Measurements from ENCODE around the gene IL1RAPL1.

Gene IL1RAPL1

DNA sequence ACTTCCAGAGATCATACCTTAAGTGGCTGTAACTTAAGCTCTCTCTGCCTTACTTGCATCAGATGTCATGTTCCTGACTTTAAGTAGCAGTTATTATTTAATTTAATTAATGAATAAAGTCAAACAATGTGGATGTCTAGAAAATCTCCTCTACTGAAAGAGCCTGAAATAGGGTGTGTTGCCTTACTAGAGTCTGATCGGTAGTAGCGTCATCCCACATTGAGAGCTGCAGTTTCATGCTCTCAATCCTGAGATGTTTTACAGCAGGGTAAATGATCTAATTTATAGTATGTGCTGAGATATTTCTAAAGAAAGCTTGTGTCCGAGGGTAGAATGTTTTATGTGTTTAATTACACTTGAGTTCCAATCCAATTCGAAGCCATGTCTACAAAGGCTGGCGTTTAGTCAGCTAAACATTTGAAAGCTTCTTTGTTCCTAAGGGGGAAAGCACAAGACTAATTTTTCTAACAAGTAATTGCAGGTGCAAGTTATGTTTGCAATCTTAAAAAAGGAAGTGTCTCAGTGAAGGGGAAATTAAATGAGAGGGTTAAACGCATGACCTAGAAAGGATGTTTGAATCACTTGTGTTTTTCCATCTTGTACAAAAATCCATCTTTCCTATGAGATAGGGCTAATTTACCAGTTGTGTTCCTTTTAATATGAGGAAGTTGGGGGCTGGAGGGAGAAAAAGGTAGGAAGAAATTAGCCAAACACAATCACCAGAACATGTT is 1237.1 kb downstream of the IL1RAPL1 start:
- DNase-seq, result no peak

DNA sequence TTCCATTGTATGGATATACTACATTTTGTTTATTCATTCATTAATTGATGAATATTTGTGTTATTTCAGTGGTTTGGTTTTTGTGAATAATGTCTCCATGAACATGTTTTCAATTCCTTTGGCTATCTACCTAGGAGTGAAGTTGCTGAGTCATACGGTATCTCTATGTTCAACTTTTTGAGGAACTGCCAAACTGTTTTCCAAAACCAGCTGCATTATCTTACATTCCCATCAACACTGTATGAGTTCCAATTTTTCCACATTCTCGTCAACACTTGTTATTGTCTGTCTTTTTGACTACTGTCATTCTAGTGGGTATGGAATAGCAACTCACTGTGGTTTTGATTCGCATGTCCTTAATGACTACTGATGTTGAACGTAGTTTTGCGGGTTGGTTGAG is 1239.5 kb downstream of the IL1RAPL1 start:
- no peak for DNase-seq

DNA sequence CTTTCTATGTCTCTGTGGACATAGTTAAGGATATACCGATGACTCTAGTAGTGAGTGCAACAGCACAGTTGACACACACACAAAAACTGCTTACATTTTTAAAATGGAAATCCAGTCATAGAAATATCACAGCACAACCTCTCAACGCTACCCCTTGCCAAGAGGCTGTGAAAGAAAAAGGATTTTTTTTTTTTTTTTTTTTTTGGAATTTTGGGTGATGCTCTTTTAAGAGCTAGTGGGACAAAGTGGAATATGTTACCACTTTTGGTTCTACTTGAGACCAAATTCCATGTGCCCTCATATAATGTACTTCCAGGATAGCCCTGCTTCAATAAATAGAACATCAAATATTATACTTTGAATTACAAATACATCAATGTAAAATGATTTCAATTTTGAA is 1247.1 kb downstream of the IL1RAPL1 start:
- DNase-seq, result no peak

DNA sequence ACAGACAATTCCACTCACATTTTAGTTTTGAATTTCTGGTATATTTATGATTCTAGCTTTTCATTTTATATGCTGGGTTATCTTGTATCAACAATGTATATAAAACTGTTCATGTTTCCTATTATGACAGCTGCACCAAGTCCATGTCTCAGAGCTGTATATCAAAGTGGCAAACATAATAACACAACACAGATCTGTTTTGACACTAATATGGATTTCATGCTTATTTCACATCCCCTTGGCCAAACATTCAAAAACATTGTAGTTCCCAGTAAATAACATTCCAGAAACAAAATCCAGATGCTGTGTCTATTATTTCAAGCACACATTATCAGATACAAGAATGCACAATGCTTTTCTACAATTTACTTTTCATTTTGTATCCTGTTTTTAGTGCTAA is 1247.5 kb downstream of the IL1RAPL1 start:
- no peak for DNase-seq

DNA sequence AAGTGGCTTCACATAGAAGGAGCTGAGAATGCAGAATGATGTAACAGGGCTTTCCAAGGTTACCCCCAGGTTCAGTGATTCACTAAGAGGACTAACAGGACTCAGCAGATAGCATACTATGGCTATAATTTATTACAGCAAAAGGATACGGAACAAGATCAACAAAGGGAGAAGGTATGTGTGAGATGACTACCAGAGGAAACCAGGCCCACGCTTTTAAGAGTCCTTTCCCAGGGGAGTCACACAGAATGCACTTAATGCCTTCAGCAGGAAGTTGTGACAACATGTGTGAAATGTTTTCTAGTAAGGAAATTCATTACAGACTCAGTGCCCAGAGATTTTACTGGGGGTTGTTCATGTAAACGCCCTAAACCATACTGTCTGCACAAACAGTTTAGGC is 1254.5 kb downstream of the IL1RAPL1 start:
- no peak for DNase-seq

DNA sequence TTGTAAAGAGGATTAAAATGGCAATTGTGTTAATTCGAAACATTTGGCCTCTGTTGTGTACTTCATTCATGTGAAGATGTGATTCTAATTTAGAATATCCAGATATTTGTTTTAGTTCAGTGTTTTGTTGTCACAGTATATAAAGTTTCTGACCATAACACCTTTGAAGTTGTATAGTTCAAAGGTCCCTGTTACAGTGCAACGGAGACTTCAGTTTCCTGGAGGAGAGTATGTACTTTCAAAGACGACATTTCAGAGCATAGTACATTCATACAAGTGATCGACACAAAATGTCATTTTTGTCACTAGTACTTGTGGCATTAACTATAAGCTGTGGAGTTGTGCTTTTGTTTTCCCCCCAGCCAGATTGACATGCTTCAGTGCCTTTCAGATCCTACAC is 1255.3 kb downstream of the IL1RAPL1 start:
- no peak for DNase-seq

DNA sequence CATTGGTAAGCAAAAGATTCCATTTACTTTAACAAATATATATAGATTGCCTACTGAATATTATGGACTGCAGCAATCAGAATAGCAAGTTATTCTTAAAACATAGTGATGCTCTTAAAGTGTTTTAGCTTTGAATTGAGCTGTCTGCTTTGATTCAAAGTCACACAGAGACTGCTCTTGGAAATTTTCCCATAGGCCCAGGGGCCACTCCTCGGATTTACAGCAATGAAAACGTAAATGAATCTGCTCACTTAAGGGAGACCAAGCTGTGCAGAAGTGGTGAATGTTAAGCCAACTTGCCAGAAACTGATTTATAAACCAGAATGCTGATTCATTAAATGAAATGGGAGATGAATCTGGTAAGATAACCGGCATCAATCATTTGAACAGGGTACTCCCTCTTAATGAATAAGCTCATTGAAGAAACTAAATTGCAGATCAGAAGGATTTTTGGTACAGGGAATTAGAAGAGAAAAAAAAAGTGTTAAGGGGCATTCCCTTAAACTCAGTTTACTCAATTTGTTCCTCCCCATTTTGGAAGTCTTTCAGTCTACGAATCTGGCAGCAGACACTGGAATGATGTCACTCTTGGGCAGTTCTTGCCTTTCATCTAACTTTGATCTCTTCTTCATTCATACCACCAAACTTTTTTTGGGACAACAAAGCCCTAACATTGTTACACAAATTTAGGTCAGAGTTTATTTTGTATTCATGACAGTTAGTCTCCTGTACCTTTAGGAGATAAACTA is 1264.8 kb downstream of the IL1RAPL1 start:
- no peak for DNase-seq

DNA sequence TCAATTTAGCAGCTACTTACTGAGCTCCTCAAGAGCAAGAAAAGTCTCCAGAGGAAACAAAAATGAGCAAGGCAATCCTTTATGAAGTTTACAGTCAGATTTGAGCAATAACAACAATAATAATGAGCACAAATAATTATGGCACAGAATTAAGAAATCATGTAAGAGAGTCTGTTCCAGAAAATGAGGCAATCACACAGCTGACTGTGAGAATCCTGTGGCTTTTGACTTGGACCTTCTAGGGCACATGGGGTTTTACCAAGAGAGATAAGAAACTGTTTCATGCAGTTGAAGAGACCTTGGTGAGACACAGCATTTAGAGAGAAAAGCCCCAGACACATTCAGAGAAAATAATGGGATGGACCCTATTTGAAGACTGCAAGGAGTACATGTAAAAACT is 1265.5 kb downstream of the IL1RAPL1 start:
- DNase-seq, result no peak

DNA sequence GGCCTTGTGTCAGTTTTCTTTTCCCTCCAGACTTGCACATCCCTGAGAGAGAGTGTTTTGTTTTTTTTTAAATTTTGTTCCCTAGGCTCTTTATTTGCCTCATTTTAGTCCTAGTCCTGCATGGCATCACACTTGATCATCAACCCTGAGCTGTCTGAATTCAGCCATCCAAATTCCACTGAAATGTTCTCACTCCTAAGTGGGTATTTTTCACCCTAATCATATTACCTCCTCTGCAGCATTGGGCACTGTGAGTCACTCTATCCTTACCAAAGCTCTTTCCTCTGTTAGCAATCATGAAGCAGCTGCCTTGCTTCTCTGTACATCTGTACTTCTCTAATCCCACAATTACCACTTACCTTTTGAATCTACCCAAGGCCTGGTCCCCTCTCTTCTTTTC is 1271.5 kb downstream of the IL1RAPL1 start:
- DNase-seq, result no peak

DNA sequence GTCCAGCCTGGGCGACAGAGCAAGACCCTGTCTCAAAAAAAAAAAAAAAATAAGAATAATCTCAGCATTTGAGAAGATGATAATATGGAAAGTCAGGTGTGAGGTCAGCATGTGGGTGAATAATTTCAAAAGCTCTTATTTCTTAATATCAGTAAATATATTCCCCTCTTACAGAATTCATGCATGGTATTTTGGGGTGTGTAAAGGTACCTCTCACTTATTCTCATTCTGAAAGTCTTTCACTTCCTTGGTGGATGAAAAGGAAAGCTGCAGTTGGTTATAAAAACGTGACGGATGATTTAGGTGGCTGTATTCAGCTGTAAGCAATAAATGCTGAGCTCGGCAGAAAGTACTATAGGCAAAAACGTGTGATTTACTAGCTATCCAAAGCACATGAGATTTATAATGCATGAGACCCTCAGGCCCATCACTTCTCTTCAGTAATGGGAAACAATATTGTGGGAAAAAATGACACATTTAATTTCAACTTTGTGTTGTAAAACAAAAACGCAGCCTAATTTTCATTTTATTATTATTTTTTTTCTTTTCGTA is 1275.0 kb downstream of the IL1RAPL1 start:
- no peak for DNase-seq

DNA sequence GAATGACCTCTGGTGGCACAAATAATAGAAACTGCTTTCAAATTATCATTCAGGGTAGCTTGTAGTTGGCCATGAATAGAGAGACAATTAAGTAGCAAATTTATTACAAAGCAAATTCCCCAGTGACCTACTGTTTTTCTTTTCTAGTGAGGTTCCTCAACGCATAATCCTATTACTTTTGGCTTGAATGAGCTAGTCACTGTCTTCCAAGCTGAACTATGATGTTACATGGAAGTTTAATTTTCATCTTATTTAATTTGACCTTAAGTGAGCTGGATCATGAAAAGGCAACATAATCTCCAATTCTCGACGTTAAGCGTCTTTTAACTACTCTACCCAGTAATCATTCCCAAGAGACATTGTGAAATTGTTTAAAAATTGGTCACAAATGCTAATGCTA is 1280.7 kb downstream of the IL1RAPL1 start:
- DNase-seq, result no peak

DNA sequence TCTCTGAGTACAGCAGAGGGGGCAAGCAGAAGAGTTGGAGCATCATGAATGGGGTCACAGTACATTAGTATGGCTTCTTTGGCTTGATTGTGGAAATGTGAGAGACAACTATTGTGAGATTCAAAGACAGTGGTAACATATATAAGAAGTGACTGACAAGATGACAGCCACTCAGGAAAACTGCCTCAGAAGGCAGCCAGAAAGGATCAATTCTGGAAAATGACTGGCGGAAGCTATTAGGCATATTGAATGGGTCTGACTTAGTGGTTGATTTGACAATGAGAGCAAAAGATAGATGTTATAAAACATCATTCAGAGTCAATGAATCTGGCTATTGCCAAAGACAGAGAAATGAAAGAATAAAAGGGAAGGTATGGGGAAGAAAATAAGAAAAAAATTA is 1282.6 kb downstream of the IL1RAPL1 start:
- DNase-seq, result no peak

DNA sequence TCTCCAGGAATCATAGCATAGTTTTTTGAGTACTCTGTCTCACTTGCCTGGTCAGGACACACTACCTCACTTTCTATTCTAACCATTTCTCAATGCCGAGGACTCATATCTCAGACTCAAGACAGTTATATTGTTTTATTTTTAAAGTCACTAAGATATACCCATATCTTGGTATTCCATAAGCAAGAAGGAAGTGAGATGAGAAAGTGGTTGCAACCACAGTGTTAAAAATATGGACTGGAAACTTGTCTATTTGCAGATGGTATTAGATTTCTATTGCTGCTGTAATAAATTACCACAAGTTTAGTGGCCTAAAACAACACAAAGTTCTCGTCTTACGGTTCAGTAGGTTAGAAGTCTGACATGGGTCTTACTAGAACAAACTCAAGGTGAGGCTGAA is 1283.4 kb downstream of the IL1RAPL1 start:
- DNase-seq, result no peak

DNA sequence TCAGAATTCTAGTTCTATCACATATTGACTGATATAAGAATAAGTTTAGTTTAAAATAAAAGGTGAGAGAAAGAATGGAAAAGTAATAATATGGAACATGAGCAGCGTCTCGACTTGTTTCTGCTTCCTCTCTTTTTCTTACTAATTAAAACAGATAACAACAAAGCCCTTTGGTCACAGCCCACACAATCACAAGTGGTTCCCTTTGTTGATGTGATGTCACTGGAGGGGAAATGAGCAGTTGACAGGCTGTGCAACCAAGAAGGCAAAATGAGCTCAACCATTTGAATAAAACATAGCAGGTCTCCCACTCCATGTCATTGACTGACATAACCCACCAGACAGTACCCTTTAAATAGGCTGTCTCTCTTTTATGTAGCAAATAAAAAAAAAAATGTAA is 1285.6 kb downstream of the IL1RAPL1 start:
- DNase-seq, result no peak

DNA sequence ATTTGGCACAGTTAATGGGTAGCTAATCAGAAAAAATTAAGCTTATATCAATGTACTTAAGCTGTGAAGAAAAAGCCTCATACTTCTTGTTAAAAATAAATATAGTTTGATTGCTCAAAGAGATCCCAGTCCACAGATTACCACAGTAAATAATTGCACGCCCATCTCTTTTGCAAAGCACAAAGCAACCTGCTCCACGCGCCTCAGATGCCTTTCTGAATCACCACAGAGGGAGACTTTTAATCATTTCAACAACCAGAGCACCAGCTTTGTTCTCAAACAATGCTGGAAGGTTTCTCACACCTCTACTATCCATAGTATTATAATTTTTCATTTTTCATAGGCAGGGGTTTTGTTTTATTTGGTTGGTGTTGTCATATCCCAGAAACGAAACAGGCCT is 1289.5 kb downstream of the IL1RAPL1 start:
- no peak for DNase-seq

DNA sequence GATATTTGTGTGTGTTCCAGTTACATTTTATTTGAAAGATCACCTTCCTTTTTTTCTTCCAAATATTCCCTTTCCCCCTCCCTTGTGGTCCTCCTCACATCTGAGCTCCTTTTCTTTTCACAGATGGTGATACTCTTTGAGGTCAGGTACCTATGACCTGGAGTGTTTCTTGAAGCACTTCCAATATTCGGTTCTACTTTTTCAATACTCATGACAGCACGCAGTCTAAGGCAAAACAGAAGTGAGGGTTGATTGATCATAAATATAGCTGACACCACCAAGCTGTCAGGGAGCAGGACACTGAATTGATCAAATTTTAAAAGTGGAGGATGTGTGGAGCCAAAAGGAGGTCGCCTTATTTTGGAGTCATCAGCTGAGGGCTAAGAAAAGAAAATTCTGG is 1293.7 kb downstream of the IL1RAPL1 start:
- DNase-seq, result no peak

DNA sequence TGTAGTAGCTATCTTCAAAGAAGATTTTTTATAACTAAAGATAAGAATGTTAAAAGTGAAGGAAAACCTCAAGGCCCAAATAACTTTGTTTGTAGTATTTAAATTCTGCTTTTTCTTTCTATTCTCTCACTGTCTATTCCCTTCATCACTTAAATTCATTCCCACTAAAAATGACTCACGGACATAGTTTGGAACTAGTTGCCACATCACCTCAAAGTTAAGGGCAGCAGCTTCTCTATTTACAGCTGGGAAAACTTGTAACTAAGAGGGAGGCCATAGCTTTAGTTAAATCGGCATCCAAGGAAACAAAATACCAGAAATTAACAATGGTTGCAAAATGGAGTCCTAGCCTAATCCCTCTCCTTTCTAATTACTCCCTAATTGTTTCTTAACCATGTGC is 1302.8 kb downstream of the IL1RAPL1 start:
- no peak for DNase-seq

DNA sequence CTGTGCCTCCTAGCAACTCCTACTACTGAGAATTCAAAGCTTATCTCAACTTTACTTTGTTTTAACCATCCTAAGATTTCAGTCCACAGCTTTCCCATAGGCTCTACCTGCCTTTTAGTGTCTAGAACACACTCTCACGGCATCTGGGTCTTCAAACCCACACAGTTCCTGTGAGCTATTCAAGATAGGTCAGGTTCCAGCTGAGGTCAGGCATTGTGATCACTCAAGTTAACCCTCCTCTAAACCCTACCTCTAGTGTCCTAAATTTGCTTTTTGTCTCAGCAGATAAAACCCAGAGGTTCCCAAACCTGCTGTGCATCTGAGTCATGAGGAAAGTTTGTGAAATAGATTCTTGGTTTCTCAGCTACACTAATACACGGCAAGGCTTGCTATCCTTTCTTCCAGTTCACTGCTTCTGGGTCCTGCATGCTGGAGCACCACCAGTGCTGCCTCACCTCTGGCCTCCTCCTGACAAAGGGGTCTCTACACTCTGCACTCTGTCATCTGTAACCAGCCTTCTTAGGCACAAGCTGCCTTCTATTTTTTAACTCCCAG is 1303.5 kb downstream of the IL1RAPL1 start:
- no peak for DNase-seq

DNA sequence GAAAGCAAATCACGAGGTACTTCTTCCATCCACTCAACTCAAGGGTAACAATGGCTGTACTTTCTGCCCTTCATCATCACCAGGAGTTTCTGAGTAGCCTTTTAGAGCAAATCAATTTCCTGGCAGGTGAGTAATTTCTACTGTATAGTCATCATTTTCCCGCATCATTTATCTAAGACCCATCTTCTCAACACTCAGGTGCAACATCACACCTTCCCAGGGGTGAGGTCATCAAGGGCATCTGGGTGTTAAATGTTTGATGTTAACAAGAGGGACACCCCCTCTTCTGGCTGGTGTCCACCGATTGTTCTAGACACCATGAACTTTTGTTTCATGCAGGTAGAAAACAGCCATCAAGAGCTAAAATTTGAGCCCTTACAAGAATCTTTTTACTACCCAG is 1314.8 kb downstream of the IL1RAPL1 start:
- no peak for DNase-seq

DNA sequence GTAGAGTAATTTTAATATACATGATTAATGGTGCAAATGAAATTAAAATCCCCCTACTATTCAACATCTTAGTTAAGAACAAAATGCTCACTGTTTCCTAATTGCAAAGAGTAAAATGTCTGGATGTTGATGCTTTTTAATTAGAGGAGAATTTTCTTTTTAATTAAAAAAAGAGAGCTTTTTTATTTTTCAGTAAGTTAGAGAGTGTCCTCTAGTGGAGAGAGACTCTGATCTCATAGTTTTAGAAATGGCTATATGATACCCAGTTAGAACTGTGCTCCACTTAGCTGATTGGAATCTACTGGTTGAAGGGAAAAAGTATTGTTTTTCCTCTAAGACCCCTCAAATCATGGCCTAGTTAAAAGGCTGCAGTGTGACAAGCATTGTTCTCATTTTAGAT is 1316.1 kb downstream of the IL1RAPL1 start:
- no peak for DNase-seq

DNA sequence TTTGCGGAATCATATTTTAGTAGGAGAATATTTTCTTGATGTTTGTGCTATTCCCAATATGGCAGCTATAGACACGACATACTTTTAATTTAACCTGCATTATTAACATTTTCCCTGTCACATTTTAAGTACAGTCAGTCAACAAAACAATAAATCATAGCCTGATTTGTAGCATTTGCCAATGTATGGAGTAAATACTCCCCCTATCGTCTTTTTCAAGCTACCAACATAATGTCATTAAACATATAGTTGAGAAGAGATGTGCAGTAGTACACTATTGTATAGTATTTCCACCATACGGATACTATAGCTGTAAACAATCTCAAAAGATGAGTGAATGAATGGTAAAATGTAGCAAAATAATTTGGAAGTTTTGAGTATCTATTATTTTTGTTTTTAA is 1324.4 kb downstream of the IL1RAPL1 start:
- no peak for DNase-seq

DNA sequence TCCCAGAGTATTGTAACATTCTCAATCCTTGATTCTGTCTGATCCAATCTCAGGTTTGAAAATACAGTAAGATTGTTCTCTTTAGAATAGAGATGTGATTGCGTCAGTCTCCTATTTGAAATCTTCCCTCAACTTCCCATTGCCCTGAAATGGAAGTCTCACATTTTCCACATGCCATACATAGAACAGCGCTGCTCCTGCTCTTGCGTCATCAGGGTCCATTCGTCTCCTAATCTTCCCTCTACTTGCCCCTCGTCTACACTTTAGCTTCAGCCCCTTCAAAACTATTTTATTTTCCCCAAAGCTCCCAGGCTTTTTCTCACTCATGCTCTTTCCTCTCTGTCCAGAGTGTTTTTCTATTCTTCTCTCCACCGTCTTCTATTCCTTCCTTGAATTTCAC is 1326.4 kb downstream of the IL1RAPL1 start:
- no peak for DNase-seq

DNA sequence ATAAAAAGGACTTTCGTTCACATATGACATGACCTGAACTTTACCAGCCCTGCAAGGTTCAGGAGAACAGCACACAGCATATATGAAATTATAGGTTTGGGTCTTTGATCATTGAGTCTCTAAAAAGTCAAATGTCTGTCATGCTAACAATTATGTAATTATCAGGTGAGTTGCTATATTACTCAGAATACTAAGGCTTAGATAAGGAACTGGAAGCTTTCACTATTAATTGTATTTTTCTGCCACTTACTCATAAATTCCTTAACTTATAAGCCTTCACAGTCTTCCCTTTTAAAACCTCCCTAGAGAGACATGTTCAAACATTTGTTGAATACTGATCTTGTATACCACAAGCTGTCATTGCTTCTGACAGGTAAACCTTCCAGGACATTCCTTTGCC is 1335.4 kb downstream of the IL1RAPL1 start:
- no peak for DNase-seq

DNA sequence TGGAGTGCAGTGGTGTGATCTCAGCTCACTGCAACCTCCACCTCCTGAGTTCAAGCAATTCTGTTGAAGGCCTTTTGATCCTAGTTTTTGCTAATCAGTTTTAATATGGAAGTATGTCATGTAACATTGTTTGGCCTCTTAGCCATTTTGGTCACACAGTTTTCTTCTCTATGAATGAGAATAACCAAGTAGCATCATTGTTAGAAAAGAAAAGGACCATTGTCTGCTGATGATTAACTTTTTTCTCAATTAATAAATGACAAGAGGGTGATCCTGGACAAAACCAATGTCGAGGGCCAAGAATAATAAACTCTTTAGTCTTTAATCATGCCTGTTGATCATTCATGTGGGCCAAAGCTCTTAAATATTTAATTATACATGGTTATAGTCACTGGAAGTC is 1338.8 kb downstream of the IL1RAPL1 start:
- DNase-seq, result no peak
